Measurements from ENCODE around the gene BHLHE41. TPM values are rescaled to one million over a fixed set of nuclear protein-coding genes. Genes with fewer than 3 reads are reported as not detected.

The BHLHE41 gene
- total RNA-seq, 1 experiment from 2014 or later: 7.6 TPM

- CTCF ChIA-PET: interaction anchor here (0.8 kb wide), 1 partner anchor 243 kb away, joined by 3 read pairs; no protein-coding TSS in a partner anchor
- Mint-ChIP-seq H3K36me3 (no peaks in the 10 kb centered on the region), H3K27ac (no peak overlapping the region), H3K9me3 (no peaks in the 10 kb centered on the region), H3K4me1 (peaks cover 8% of the 10 kb centered on the region), H3K4me3 (no peak overlapping the region), H3K27me3 (ENCODE audit: low read depth) (no peaks in the 10 kb centered on the region)
- no peak for DNase-seq (ENCODE audit: low spot score)
- TF ChIP-seq HMGXB4 (CRISPR knock-in tag; IDR thresholded peaks at IDR 0.05): no peak
- no peak for ATAC-seq
- POLR2A ChIA-PET: no interaction called here
These were observed 21.9 kb downstream of the BHLHE41 start for GRCh38 chr12:26102953-26103352.

- ATAC-seq: no peak
- Mint-ChIP-seq H3K36me3 (no peaks in the 10 kb centered on the region), H3K9me3 (no peaks in the 10 kb centered on the region), H3K27ac (no peak overlapping the region), H3K4me3 (no peak overlapping the region), H3K4me1 (peaks cover 11% of the 10 kb centered on the region), H3K27me3 (ENCODE audit: low read depth) (no peaks in the 10 kb centered on the region)
- CTCF ChIA-PET: interaction anchor here (0.5 to 1.2 kb wide), 4 partner anchors 10 to 600 kb away, joined by 3 read pairs; no protein-coding TSS in a partner anchor
- TF ChIP-seq, protein P1, sequence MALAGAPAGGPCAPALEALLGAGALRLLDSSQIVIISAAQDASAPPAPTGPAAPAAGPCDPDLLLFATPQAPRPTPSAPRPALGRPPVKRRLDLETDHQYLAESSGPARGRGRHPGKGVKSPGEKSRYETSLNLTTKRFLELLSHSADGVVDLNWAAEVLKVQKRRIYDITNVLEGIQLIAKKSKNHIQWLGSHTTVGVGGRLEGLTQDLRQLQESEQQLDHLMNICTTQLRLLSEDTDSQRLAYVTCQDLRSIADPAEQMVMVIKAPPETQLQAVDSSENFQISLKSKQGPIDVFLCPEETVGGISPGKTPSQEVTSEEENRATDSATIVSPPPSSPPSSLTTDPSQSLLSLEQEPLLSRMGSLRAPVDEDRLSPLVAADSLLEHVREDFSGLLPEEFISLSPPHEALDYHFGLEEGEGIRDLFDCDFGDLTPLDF (CRISPR knock-in tag; IDR thresholded peaks at IDR 0.05): no peak
- TF ChIP-seq RORB (CRISPR knock-in tag; IDR thresholded peaks at IDR 0.05): no peak
- TF ChIP-seq TEAD1 (CRISPR knock-in tag; IDR thresholded peaks at IDR 0.05): no peak
- no peak for TF ChIP-seq AR (CRISPR knock-in tag; IDR thresholded peaks at IDR 0.05)
- no peak for TF ChIP-seq TP53 (CRISPR knock-in tag; IDR thresholded peaks at IDR 0.05)
- TF ChIP-seq ARID4B (CRISPR knock-in tag; IDR thresholded peaks at IDR 0.05; ENCODE audit: borderline replicate concordance): no peak
- TF ChIP-seq CREM (CRISPR knock-in tag; IDR thresholded peaks at IDR 0.05): no peak
- TF ChIP-seq, protein P2, sequence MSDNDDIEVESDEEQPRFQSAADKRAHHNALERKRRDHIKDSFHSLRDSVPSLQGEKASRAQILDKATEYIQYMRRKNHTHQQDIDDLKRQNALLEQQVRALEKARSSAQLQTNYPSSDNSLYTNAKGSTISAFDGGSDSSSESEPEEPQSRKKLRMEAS (CRISPR knock-in tag; IDR thresholded peaks at IDR 0.05): no peak
- TF ChIP-seq NFE2L1 (CRISPR knock-in tag; IDR thresholded peaks at IDR 0.05): no peak
- TF ChIP-seq SMAD4 (CRISPR knock-in tag; IDR thresholded peaks at IDR 0.05): no peak
- no peak for TF ChIP-seq ZNF138 (CRISPR knock-in tag; conservative IDR thresholded peaks at IDR 0.05)
- no peak for TF ChIP-seq OVOL2 (CRISPR knock-in tag; IDR thresholded peaks at IDR 0.05; ENCODE audit: borderline replicate concordance)
- no peak for TF ChIP-seq ZNF232 (CRISPR knock-in tag; IDR thresholded peaks at IDR 0.05)
- TF ChIP-seq, protein P3, sequence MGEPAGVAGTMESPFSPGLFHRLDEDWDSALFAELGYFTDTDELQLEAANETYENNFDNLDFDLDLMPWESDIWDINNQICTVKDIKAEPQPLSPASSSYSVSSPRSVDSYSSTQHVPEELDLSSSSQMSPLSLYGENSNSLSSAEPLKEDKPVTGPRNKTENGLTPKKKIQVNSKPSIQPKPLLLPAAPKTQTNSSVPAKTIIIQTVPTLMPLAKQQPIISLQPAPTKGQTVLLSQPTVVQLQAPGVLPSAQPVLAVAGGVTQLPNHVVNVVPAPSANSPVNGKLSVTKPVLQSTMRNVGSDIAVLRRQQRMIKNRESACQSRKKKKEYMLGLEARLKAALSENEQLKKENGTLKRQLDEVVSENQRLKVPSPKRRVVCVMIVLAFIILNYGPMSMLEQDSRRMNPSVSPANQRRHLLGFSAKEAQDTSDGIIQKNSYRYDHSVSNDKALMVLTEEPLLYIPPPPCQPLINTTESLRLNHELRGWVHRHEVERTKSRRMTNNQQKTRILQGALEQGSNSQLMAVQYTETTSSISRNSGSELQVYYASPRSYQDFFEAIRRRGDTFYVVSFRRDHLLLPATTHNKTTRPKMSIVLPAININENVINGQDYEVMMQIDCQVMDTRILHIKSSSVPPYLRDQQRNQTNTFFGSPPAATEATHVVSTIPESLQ (CRISPR knock-in tag; IDR thresholded peaks at IDR 0.05): no peak
- TF ChIP-seq ZNF423 (CRISPR knock-in tag; IDR thresholded peaks at IDR 0.05): no peak
- TF ChIP-seq, protein P4, sequence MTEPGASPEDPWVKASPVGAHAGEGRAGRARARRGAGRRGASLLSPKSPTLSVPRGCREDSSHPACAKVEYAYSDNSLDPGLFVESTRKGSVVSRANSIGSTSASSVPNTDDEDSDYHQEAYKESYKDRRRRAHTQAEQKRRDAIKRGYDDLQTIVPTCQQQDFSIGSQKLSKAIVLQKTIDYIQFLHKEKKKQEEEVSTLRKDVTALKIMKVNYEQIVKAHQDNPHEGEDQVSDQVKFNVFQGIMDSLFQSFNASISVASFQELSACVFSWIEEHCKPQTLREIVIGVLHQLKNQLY (CRISPR knock-in tag; IDR thresholded peaks at IDR 0.05): no peak
- POLR2A ChIA-PET: no interaction called here
- no peak for DNase-seq (ENCODE audit: low spot score)
These were observed 23.1 kb downstream of the BHLHE41 start for GRCh38 chr12:26101763-26102162.

Data from WTC11 (cell line).